SK-N-SH (cell line): ENCODE measurements around the gene RAB30.

Source experiments
- ELF1 ChIP-seq: IDR thresholded peaks from 2 replicates; pipeline ENCODE4 v1.4.0; 2012
- EP300 ChIP-seq, 2 experiments: IDR thresholded peaks; 2 replicates each; pipeline versions ENCODE4 v1.4.0 to v1.6.1; 2012; ENCODE audit warnings: borderline replicate concordance in 1 of 2, low read depth in 1 of 2, low read length in 1 of 2
- NFIC ChIP-seq: IDR thresholded peaks from 2 replicates; pipeline ENCODE4 v1.4.0; 2012; ENCODE audit warnings: borderline replicate concordance
- POLR2AphosphoS5 ChIP-seq: IDR thresholded peaks from 2 replicates; pipeline ENCODE4 v1.6.1; 2012; ENCODE audit warnings: low read depth, low read length
- RAD21 ChIP-seq: IDR thresholded peaks from 2 replicates; pipeline ENCODE4 v1.6.1; 2012; ENCODE audit warnings: mild to moderate bottlenecking, low read length
- SMC3 ChIP-seq: IDR thresholded peaks from 2 replicates; pipeline ENCODE4 v1.6.1; 2012; ENCODE audit warnings: low read depth, low read length, improper control_type of control experiment
- TCF12 ChIP-seq: IDR thresholded peaks from 2 replicates; pipeline ENCODE4 v1.4.0; 2012
- TEAD4 ChIP-seq: IDR thresholded peaks from 2 replicates; pipeline ENCODE4 v1.4.0; 2012; ENCODE audit warnings: mild to moderate bottlenecking, borderline replicate concordance; ENCODE audit not compliant: insufficient read depth
- YY1 ChIP-seq: IDR thresholded peaks from 2 replicates; pipeline ENCODE4 v1.4.0; 2012; ENCODE audit warnings: low read depth, mild to moderate bottlenecking
- TF ChIP-seq, protein P1 (sequence below): fragments of 200-600 bp; sonication (generic); IDR thresholded peaks from 2 replicates; pipeline ENCODE4 v1.6.1; 2017; ENCODE audit warnings: antibody characterized with exemption, mild to moderate bottlenecking, moderate library complexity
- TF ChIP-seq, protein P2 (sequence below): IDR thresholded peaks from 2 replicates; pipeline ENCODE4 v1.6.1; 2012; ENCODE audit warnings: mild to moderate bottlenecking, low read depth, low read length, moderate library complexity
- TF ChIP-seq, protein P3 (sequence below): fragments of 150-350 bp; IDR thresholded peaks from 2 replicates; pipeline ENCODE4 v1.6.1; 2017; ENCODE audit warnings: antibody characterized with exemption, low read length, low read depth, borderline replicate concordance
- TF ChIP-seq, protein P4 (sequence below): IDR thresholded peaks from 2 replicates; pipeline ENCODE4 v1.4.0; 2012; ENCODE audit warnings: low read depth, borderline replicate concordance

DNA sequence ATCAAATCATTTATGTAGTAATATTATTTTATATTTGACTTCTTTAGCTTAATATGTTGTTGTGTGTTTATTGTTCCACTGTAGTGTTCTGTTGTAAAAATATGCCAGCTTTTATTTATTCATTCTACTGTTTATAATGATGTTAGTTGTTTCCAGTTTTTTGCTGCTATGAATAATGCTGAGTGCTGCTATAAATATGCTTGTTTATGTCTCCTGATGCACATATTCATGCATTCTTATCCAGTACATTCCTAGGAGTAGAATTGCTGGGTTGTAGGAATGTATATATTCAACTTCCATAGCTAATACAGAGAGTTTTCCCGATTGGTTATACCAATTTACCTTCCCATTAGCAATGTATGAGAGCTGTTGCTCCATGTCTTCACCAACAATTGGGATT is 33.5 kb upstream of the RAB30 start:
- no peak for TF ChIP-seq RAD21
- no peak for TF ChIP-seq POLR2AphosphoS5
- TF ChIP-seq, protein P1, sequence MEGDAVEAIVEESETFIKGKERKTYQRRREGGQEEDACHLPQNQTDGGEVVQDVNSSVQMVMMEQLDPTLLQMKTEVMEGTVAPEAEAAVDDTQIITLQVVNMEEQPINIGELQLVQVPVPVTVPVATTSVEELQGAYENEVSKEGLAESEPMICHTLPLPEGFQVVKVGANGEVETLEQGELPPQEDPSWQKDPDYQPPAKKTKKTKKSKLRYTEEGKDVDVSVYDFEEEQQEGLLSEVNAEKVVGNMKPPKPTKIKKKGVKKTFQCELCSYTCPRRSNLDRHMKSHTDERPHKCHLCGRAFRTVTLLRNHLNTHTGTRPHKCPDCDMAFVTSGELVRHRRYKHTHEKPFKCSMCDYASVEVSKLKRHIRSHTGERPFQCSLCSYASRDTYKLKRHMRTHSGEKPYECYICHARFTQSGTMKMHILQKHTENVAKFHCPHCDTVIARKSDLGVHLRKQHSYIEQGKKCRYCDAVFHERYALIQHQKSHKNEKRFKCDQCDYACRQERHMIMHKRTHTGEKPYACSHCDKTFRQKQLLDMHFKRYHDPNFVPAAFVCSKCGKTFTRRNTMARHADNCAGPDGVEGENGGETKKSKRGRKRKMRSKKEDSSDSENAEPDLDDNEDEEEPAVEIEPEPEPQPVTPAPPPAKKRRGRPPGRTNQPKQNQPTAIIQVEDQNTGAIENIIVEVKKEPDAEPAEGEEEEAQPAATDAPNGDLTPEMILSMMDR: no peak
- TF ChIP-seq TCF12: no peak
- TF ChIP-seq ELF1: no peak
- TF ChIP-seq, protein P2, sequence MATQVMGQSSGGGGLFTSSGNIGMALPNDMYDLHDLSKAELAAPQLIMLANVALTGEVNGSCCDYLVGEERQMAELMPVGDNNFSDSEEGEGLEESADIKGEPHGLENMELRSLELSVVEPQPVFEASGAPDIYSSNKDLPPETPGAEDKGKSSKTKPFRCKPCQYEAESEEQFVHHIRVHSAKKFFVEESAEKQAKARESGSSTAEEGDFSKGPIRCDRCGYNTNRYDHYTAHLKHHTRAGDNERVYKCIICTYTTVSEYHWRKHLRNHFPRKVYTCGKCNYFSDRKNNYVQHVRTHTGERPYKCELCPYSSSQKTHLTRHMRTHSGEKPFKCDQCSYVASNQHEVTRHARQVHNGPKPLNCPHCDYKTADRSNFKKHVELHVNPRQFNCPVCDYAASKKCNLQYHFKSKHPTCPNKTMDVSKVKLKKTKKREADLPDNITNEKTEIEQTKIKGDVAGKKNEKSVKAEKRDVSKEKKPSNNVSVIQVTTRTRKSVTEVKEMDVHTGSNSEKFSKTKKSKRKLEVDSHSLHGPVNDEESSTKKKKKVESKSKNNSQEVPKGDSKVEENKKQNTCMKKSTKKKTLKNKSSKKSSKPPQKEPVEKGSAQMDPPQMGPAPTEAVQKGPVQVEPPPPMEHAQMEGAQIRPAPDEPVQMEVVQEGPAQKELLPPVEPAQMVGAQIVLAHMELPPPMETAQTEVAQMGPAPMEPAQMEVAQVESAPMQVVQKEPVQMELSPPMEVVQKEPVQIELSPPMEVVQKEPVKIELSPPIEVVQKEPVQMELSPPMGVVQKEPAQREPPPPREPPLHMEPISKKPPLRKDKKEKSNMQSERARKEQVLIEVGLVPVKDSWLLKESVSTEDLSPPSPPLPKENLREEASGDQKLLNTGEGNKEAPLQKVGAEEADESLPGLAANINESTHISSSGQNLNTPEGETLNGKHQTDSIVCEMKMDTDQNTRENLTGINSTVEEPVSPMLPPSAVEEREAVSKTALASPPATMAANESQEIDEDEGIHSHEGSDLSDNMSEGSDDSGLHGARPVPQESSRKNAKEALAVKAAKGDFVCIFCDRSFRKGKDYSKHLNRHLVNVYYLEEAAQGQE: no peak
- no peak for TF ChIP-seq TEAD4
- no peak for TF ChIP-seq SMC3
- TF ChIP-seq NFIC: no peak
- TF ChIP-seq EP300 (IDR thresholded peaks at IDR 0.05; ENCODE audit: borderline replicate concordance in 1 of 2, low read depth in 1 of 2, low read length in 1 of 2): no peak
- TF ChIP-seq, protein P3, sequence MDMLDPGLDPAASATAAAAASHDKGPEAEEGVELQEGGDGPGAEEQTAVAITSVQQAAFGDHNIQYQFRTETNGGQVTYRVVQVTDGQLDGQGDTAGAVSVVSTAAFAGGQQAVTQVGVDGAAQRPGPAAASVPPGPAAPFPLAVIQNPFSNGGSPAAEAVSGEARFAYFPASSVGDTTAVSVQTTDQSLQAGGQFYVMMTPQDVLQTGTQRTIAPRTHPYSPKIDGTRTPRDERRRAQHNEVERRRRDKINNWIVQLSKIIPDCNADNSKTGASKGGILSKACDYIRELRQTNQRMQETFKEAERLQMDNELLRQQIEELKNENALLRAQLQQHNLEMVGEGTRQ: no peak
- TF ChIP-seq, protein P4, sequence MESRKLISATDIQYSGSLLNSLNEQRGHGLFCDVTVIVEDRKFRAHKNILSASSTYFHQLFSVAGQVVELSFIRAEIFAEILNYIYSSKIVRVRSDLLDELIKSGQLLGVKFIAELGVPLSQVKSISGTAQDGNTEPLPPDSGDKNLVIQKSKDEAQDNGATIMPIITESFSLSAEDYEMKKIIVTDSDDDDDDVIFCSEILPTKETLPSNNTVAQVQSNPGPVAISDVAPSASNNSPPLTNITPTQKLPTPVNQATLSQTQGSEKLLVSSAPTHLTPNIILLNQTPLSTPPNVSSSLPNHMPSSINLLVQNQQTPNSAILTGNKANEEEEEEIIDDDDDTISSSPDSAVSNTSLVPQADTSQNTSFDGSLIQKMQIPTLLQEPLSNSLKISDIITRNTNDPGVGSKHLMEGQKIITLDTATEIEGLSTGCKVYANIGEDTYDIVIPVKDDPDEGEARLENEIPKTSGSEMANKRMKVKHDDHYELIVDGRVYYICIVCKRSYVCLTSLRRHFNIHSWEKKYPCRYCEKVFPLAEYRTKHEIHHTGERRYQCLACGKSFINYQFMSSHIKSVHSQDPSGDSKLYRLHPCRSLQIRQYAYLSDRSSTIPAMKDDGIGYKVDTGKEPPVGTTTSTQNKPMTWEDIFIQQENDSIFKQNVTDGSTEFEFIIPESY: no peak
- no peak for TF ChIP-seq YY1
